Measurements from ENCODE around the gene PKM. TPM values are rescaled to one million over a fixed set of nuclear protein-coding genes. Genes with fewer than 3 reads are reported as not detected.

Gene PKM
- total RNA-seq: 538 and 967 TPM in 2 replicates

DNA sequence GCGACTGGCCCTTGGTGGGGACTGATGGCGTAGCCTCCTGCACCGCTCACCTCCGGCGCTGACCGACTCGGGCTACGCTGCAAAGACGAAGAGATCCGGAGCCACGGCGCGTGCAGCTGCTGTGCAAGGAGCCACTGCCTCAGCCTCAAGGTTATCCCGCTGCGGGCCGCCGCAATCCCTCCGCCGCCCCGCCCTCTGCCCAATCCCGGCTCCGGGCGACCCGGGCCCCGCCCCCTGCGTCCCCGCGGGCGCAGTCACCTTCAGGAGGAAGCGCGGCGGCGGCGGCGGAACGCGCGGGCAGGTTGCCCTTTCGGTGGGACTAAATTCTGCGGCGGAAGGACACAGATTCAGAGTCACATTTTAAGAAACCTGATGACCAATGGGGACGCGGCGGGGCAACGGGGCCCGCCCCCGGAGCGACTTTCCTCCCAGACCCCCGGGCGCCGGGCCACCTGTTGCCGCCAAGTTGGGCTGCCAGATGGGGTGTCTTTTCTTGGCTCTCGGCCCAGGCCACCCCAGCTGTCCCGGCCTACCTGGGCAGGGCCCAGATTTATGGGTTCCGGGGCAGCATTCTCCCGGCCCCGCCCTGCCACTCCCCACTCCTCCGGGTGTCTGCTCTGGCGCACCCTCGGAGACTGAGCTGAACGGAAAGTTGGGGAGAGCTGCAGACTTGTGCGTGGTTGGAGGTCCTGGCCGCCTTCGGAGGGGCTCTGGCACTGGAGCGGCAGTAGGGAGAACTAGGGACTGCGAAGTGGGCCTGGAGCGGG is at the start of gene PKM:
TSS of gene PKM (minus strand) at position 125 of the 767 bp plus-strand sequence. CDS start 12,093 bp downstream, outside the sequence.

DNA sequence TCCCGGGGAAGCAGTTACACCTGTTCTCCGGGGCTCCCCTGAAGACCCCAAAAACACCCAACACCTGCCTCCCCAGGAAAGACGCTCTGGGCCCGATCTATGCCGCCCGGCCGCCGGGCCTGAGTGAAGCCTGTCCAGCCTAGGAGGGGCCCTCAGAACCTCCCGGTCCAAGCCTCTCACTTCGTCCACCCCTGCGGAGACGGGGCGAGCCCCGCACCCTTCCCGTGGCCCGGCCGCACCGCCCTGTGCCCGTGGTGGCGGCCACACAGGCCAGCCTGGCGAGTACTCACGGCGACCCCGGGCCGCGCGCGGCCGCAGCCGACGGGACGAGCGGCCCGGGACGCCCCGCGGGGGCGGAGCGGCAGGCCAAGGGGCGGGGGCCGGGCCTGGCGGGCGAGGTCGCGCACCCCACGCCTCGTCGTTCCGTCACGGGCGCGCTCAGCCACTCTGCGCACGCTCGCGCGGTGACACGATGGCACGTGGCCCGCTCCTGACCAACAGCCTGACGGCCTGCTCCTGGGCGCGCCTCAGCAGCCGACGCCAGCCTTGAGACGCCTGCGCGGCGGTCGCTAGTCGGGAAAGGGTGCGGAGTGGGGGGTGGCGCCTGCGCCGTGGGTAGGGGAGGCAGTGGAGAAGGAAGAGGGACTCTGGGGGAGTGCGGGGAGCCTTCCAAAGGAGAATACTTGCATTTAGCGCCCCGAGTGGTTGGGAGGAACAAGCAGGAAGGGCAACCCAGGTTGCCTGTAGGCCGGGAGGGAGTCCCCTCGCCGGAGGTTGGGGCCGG is 41.4 kb upstream of the PKM start, which contains the start of gene PARP6:
TSS of gene PARP6 (minus strand) at position 342 of the 784 bp plus-strand sequence. CDS start 5,077 bp downstream, outside the sequence.

DNA sequence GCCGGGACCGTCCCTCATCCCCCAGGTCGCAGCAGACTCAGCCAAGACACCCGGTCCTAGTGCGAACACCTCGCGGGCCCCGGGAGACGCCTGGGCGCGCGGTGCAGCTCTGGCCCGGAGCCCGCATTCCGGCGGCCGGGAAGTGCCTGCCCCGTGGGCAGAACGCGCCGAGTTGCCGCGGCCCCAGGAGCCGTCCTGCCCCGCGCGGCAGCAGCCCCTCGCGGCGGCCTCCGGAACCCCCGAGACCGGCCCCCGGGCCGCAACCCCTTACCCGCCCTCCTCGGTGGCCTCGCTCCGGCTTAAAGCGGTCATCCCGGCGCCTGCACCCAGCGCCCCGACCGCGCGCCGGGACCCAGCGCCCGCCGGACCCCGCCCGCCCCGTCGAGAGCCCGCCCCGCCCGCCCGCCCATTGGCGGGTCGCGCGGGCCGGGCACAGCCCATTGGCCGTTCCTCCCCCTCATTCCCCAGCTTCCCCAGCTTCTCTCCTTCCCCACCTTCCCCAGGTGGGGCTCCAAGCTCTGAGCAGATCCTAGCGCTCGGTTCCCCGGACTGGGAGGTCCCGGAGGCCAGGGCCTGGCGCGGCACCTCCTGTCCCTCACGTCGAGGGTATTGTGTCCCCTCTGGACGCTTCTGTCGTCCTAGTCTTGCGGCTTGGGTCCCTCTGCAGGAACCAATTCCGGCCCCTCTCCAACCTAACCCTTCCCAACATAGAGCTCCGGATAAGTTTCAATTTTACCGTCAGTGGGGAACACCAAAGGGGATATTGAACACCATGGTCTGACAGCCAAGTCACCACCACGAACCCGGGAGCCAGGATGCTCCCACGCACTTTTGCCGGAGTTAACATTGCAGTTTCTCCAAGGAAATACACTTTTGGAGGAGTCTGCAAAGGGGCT is 33.3 kb downstream of the PKM start, which contains the start of gene GRAMD2A:
TSS of gene GRAMD2A (minus strand) at position 328 of the 896 bp plus-strand sequence.

Other genes starting within 250 kb of the PKM start
- 12.0 and 14.4 TPM in 2 replicates for gene MYO9A, start 113.0 kb downstream of the PKM start, total RNA-seq
- gene SENP8, start 112.8 kb downstream of the PKM start, total RNA-seq: 1.7 and 2.6 TPM in 2 replicates
- 0.12 and 0.26 TPM in 2 replicates for gene GRAMD2A, start 33.4 kb downstream of the PKM start, total RNA-seq
- gene PARP6, start 41.4 kb upstream of the PKM start, total RNA-seq: 23.3 and 39.4 TPM in 2 replicates
- 0.23 and 0.43 TPM in 2 replicates for gene CELF6, start 89.0 kb upstream of the PKM start, total RNA-seq
- 117 and 147 TPM in 2 replicates for gene HEXA, start 144.8 kb upstream of the PKM start, total RNA-seq
- gene TMEM202, start 167.1 kb upstream of the PKM start, total RNA-seq: not detected in 2 replicates
- 26.3 and 34.9 TPM in 2 replicates for gene ARIH1, start 243.1 kb upstream of the PKM start, total RNA-seq